Adrenal gland (tissue), 5 donors: ENCODE measurements around the gene LEUTX.

Experiments used
- POLR2A ChIP-seq, 2 donors: fragments of 450-650 bp; IDR thresholded peaks; one replicate each; pipeline ENCODE4 v1.6.1; 2017; ENCODE audit warnings: antibody characterized with exemption in 2 of 2, mild to moderate bottlenecking in 2 of 2, moderate library complexity in 1 of 2
- TF ChIP-seq, protein P1 (sequence below), 6 experiments: fragments of 450-650 bp in 4 of 6; fragments of 200-600 bp in 2 of 6; sonication (generic) in 1 of 6; IDR thresholded peaks; 1 replicate in 5 of 6; 2 replicates in 1 of 6; pipeline versions ENCODE4 v1.5.1 to v1.8.0; 2016 to 2021; ENCODE audit warnings: antibody characterized with exemption in 6 of 6, mild to moderate bottlenecking in 2 of 6, moderate library complexity in 1 of 6
- donor health status: DM: no; HTN: no; CAD: no.

DNA sequence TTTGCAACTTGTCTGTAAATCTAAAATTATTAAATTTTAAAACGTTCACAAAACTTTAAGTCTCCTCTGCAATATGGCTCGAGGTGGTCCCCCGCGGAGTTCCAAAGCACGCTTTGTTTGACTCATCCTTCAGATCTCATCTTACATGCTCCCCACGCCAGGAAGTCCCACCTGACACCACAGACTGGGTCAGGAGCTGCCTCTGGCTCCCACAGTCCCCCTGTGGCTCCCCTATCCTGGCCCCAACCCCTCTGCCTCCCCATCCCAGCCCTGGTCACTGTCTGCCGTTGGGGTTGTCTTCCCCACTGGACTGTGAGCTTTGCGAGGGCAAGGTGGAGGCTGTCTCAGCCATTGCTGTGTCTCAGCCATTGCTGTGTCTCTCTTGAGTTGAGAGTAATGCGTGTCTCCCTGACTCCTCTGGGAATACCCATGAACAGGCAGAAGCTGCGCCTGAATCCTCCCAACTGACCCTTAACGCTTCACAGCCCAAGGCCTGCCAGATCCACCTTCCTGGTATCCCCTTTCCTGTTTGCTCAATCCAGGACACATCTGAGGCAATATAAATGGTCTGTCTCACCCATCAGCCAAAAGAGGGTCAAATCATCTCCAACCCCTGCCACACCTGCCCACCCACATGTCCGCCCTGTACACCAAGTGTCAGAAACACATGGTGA, 39.4 kb downstream of the LEUTX start:
- TF ChIP-seq, protein P1, sequence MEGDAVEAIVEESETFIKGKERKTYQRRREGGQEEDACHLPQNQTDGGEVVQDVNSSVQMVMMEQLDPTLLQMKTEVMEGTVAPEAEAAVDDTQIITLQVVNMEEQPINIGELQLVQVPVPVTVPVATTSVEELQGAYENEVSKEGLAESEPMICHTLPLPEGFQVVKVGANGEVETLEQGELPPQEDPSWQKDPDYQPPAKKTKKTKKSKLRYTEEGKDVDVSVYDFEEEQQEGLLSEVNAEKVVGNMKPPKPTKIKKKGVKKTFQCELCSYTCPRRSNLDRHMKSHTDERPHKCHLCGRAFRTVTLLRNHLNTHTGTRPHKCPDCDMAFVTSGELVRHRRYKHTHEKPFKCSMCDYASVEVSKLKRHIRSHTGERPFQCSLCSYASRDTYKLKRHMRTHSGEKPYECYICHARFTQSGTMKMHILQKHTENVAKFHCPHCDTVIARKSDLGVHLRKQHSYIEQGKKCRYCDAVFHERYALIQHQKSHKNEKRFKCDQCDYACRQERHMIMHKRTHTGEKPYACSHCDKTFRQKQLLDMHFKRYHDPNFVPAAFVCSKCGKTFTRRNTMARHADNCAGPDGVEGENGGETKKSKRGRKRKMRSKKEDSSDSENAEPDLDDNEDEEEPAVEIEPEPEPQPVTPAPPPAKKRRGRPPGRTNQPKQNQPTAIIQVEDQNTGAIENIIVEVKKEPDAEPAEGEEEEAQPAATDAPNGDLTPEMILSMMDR (IDR thresholded peaks at IDR 0.05), result no peak
- TF ChIP-seq POLR2A (IDR thresholded peaks at IDR 0.05), result no peak
